Measurements from ENCODE around the gene CLBA1.

CLBA1 gene

DNA sequence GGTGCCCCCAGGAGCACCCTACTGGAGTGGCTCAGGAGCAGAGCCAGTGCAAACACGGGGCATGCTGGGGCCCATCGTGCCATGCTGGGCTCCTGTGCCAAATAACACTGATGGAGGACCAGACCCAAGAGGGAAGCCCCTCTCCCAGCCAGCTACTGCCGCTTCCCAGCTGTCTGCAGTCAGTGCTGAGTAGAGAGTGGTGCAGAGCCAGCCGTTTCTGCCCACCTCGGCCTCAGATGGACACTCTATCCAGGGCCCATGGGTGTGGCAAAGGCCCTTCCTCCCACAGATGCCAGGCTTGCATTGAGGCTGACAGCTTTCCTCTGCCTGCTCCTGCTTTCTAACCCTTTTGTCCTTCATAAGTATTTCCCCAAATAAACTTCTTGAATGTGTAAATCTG is 13.2 kb downstream of the CLBA1 start:
- Histone ChIP-seq H4K20me1 (peaks cover 0 to 24% (median 11%) of the 10 kb centered on the region in 11 experiments; a peak in 15 of 22 replicates), H3K4me1 (peaks cover 25 to 41% (median 36%) of the 10 kb centered on the region in 10 experiments), H3K27ac (no peak overlapping the region), H3K4me3 (no peak overlapping the region), H3K9me3 (replicated peaks in 1 of 11) (peaks cover 0 to 27% (median 9%) of the 10 kb centered on the region in 11 experiments; a peak in 16 of 22 replicates), H3K36me3 (peaks cover 0 to 33% (median 16%) of the 10 kb centered on the region in 11 experiments; a peak in 15 of 22 replicates), H3K9ac (no peak overlapping the region), H3K27me3 (no peaks in the 10 kb centered on the region), H3K4me2 (no peak overlapping the region)
- TF ChIP-seq Cebpa-rat (IDR thresholded peaks at IDR 0.05), result no peak

DNA sequence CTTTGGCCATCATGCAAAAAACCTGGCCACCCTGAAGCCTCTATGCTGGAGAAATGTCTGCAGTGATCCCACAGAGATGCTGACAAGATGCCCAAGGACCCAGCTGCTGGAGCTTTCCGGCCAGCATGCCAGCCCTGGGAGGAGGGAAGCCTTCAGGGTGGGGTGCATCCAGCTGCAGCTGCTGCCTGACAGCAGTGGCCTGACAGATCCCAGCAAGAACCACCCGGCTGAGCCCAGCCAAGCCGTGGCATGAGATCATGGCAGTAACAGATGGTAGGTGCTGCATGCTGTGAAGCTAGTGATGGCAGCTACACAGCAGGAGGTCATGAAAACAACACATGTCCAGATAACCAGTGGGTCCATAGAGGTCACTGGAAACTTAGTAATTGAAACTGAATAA is 13.8 kb downstream of the CLBA1 start:
- TF ChIP-seq Cebpa-rat (IDR thresholded peaks at IDR 0.05), result no peak

DNA sequence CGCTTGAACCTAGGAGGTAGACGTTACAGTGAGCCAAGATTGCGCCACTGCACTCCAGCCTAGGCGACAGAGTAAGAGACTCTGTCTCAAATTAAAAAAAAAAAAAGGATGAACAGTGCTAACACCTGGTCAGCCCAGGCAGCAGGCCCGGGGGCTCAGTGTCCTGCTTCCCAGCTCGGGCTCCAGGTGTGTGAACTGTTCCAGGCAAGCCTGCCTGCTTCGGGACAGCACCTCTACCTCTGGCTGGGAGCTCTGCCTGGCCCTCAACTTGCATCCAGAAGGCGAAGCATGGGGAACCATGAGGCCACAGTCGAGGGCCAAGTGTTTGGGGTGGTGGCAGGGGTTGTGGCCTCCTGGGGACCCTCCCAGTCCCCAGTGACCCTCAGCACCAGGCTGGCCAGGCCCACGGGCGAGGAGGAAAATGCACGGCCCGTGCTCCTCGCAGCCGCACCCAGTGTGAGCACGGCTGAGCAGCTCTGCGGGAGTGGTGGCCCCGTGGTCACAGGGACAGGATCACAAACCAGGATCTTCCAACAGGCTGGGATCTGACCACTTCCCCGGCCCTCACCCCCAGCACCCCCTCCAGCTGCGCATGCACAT is 19.8 kb downstream of the CLBA1 start:
- H3K9me3 ChIP-seq (replicated peaks in 1 of 11), result peaks cover 0 to 9% (median 0%) of the 10 kb centered on the region in 11 experiments; a peak in 1 of 22 replicates
- H3K4me3 ChIP-seq, result no peak overlapping the region
- H3K36me3 ChIP-seq, result peaks cover 28 to 53% (median 46%) of the 10 kb centered on the region in 11 experiments
- TF ChIP-seq Cebpa-rat (IDR thresholded peaks at IDR 0.05), result no peak
- peak overlapping the region in 1 of 11 experiments; percentile 21; a peak in 1 of 22 replicates for H3K4me2 ChIP-seq
- peaks cover 0 to 20% (median 0%) of the 10 kb centered on the region in 10 experiments; a peak in 6 of 20 replicates for H3K4me1 ChIP-seq
- H3K27me3 ChIP-seq, result no peaks in the 10 kb centered on the region
- H3K9ac ChIP-seq, result peak overlapping the region in 1 of 11 experiments; percentile 5; a peak in 1 of 22 replicates
- peaks cover 0 to 62% (median 50%) of the 10 kb centered on the region in 11 experiments; a peak in 18 of 22 replicates for H4K20me1 ChIP-seq
- H3K27ac ChIP-seq, result peak overlapping the region in 3 of 11 experiments; percentile 7 to 20 (median 11); a peak in 2 of 22 replicates

More for the DNA sequence above, 13.8 kb downstream of the CLBA1 start:
- no peak overlapping the region for H3K9ac ChIP-seq
- H3K27ac ChIP-seq, result no peak overlapping the region
- H3K4me2 ChIP-seq, result no peak overlapping the region
- H3K9me3 ChIP-seq (replicated peaks in 1 of 11), result peaks cover 0 to 27% (median 9%) of the 10 kb centered on the region in 11 experiments; a peak in 16 of 22 replicates
- H3K36me3 ChIP-seq, result peaks cover 0 to 33% (median 16%) of the 10 kb centered on the region in 11 experiments; a peak in 15 of 22 replicates
- H3K27me3 ChIP-seq, result no peaks in the 10 kb centered on the region
- no peak overlapping the region for H3K4me3 ChIP-seq
- H3K4me1 ChIP-seq, result peaks cover 19 to 35% (median 30%) of the 10 kb centered on the region in 10 experiments
- peaks cover 0 to 22% (median 8%) of the 10 kb centered on the region in 11 experiments; a peak in 13 of 22 replicates for H4K20me1 ChIP-seq

DNA sequence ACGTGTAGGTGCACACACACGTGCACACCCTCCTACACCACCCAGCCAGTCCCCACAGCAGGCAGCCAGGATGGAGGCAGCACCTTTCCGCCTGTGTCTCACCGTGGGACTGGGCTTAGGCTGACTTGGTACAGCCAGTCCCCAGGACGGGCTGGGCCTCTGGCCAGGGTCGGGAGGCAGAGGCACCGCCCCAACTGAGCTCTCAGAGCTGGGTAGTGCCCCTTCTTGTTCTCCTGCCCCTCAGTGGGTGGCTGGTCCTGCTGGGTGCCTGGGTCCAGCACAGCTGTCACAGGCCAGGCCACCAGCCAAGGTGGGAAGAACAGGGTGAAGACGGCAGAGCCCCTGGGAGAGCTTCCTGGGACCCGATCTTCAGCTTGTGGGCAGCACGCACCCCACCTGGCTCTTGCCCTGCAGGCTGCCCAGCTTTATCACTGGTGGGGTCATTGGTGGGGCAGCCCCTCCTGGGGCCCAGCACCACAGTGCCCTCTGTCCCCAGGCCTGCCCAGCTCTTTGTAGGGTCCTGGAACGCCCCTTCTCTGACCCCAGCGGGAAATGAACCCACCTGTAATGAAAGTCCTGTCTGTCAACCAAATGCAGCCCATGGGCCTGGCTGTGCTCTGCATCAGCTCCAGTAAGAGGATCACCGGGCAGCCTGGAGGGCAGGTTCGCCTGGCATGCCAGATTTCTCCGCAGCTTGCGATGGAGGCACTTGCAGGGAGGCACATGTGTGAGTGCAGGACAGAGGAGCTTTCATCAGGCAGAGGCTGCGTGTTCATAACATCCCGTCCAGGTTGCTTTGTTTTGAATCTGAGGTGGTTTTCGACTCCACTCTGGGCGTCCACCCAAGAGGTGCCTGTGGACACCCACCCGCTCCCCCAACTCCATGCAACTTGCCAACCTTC is 20.6 kb downstream of the CLBA1 start:
- Histone ChIP-seq H3K4me1 (peaks cover 0 to 20% (median 0%) of the 10 kb centered on the region in 10 experiments; a peak in 6 of 20 replicates), H3K4me2 (no peak overlapping the region), H3K27ac (peak overlapping the region in 2 of 11 experiments; percentile 20 to 35; a peak in 1 of 22 replicates), H3K4me3 (no peak overlapping the region), H4K20me1 (peaks cover under 1 to 70% (median 57%) of the 10 kb centered on the region in 11 experiments; a peak in 19 of 22 replicates), H3K9ac (no peak overlapping the region; a peak in 1 of 22 replicates), H3K27me3 (no peaks in the 10 kb centered on the region), H3K36me3 (peaks cover 36 to 60% (median 54%) of the 10 kb centered on the region in 11 experiments), H3K9me3 (replicated peaks in 1 of 11) (0 out of 22 replicates have a peak, but pooled peaks cover 0 to 1% (median 0%) of the 10 kb centered on the region in 11 experiments)
- no peak for TF ChIP-seq Cebpa-rat (IDR thresholded peaks at IDR 0.05)

DNA sequence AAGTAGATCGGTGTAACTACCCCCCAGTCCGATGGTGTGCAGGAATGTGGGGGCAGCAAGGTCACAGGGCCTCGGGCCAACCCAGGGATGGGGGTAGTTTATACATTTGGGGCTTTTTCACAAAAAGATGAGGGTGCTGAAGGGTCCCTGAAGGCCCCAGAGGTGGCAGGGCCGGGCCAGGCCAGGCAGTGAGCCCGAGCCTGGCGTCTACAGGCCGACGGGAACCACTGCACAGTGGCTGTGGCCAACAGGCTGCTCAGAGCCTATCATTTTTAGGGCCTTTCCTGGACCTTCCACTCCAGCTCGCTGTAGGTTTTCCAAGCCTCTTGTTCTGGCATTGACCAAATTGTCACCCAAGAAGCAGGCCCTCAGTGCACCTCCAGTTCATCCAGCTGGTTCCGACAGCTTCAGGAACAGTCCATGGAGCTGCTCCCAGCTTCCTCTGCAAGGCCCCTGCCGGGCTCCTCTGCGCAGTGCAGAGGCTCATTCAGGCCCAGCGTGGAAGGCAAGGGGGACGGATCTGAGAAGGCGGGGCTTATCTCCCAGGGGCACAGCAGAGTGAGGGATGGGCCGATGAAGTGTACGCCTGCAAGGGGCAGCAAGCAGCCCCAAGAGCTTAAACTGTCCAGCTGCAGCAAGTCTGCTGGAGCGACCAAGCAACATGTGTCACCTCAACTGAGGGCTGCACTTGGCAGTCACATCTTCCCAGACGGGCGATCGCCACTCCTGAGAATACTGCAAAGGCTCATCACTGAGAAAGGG is 21.4 kb downstream of the CLBA1 start:
- H3K9ac ChIP-seq, result no peak overlapping the region; a peak in 1 of 22 replicates
- H3K27ac ChIP-seq, result no peak overlapping the region; a peak in 1 of 22 replicates
- peaks cover 0 to 21% (median 2%) of the 10 kb centered on the region in 10 experiments; a peak in 9 of 20 replicates for H3K4me1 ChIP-seq
- H3K4me3 ChIP-seq, result no peak overlapping the region
- TF ChIP-seq Cebpa-rat (IDR thresholded peaks at IDR 0.05), result no peak
- H3K27me3 ChIP-seq, result no peaks in the 10 kb centered on the region
- no peak overlapping the region for H3K4me2 ChIP-seq
- H3K36me3 ChIP-seq, result peaks cover 43 to 67% (median 62%) of the 10 kb centered on the region in 11 experiments
- H4K20me1 ChIP-seq, result peaks cover 8 to 78% (median 66%) of the 10 kb centered on the region in 11 experiments; a peak in 20 of 22 replicates
- no peaks in the 10 kb centered on the region for H3K9me3 ChIP-seq (replicated peaks in 1 of 11)

DNA sequence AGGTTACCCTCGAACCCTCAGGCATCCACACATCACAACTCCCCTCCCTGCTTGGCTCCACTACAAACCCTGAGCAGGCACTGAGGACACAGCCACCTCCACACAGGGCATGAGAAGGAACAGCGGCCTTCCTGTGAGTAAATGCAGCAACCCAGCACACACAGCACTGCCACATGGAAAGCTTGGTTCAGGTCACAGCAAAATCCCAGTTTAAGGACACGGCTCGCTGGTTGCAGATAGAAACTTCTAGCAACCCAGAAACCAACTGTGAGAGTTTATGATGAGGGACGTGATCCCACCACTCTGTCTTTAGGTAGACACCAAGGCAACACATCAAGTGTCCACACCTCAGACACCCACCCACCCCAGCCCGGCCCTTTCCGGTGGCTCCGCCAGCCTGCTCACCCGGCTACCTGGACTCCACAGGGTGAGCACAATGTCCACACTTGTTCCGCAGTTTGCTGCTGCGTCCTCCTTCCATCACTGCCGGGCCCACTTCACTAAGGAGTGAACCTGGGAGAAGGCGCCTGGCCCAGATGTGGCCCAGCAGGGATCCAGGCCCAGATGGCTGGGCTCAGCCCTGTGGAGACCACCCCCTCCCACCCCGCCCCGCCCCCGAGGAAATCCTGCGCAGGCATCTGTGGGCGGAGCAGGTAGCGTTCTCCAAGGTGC is 22.1 kb downstream of the CLBA1 start:
- no peak overlapping the region for H3K4me2 ChIP-seq
- H3K9me3 ChIP-seq (replicated peaks in 1 of 11), result no peaks in the 10 kb centered on the region
- no peaks in the 10 kb centered on the region for H3K27me3 ChIP-seq
- peaks cover 14 to 85% (median 73%) of the 10 kb centered on the region in 11 experiments; a peak in 20 of 22 replicates for H4K20me1 ChIP-seq
- no peak overlapping the region for H3K4me3 ChIP-seq
- H3K9ac ChIP-seq, result no peak overlapping the region
- TF ChIP-seq Cebpa-rat (IDR thresholded peaks at IDR 0.05), result no peak
- peaks cover 43 to 74% (median 68%) of the 10 kb centered on the region in 11 experiments for H3K36me3 ChIP-seq
- no peak overlapping the region for H3K27ac ChIP-seq
- H3K4me1 ChIP-seq, result peaks cover under 1 to 25% (median 9%) of the 10 kb centered on the region in 10 experiments; a peak in 16 of 20 replicates

DNA sequence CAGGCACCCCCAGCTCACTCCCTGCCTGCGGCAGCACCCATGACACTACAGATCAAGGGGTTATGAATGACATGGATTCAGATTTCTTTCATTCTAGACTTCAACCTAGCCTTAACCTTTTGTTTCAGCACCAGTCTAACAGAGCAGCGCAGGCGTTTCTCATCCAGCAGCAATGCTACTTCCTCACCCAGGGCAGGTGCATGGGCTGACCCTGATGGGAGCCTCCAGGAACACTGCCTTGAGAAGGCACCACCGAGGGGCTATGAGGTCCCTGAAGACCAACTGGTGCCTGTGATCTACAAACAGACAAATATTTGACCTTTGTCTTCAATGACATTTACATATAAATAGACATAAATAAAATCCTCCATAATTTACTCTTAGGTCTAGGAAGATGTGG is 24.5 kb downstream of the CLBA1 start:
- peaks cover 43 to 85% (median 73%) of the 10 kb centered on the region in 11 experiments for H3K36me3 ChIP-seq
- no peaks in the 10 kb centered on the region for H3K9me3 ChIP-seq (replicated peaks in 1 of 11)
- no peaks in the 10 kb centered on the region for H3K27me3 ChIP-seq
- no peak overlapping the region for H3K4me3 ChIP-seq
- no peak overlapping the region for H3K27ac ChIP-seq
- H4K20me1 ChIP-seq, result peaks cover 37 to 100% (median 95%) of the 10 kb centered on the region in 11 experiments; a peak in 21 of 22 replicates
- no peak for TF ChIP-seq Cebpa-rat (IDR thresholded peaks at IDR 0.05)
- no peak overlapping the region for H3K4me2 ChIP-seq
- H3K4me1 ChIP-seq, result peaks cover 24 to 44% (median 32%) of the 10 kb centered on the region in 10 experiments
- no peak overlapping the region; a peak in 1 of 22 replicates for H3K9ac ChIP-seq
